ENCODE data around the gene ATRAID.

ATRAID gene

DNA sequence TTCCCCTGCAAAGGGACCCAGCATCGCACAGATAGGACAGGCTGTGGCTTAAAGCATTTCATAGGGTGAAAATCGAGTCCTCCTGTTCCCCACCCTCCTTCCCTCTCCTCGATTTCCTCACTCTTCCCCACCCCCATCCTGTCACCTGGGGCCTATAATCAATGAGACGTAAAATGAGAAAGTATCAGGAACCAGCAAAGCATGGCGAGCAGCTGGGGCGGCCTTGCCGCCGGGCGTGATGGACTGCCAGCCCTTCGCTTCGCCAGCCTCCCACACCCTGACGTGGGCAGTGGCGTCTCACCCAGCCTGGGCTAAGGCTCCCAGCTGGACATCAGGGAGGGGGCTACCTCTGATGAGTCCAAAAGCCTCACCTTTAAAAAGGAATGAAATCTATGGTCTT, 39.9 kb downstream of the ATRAID start:
- DNase-seq = no peak

DNA sequence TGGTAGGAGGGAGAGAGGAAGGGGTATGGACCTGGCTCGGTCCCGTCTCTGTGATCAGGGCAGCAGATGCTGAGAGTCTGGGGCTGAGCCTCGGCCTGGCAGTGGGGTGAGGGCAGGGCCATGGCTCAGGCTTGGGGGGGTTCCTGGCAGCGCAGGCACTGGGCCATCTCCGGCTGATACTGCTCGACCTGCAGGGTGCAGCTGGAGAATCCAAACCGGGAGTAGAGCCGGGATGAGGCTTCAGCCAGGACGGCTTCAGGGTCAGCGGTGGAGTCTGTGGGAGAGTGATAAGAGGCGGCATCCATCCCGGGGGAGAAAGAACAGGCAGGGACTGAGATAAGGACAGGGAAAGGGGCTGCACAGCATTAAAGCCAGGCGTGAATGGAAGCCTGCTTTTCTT, 43.3 kb downstream of the ATRAID start:
- DNase-seq = no peak

DNA sequence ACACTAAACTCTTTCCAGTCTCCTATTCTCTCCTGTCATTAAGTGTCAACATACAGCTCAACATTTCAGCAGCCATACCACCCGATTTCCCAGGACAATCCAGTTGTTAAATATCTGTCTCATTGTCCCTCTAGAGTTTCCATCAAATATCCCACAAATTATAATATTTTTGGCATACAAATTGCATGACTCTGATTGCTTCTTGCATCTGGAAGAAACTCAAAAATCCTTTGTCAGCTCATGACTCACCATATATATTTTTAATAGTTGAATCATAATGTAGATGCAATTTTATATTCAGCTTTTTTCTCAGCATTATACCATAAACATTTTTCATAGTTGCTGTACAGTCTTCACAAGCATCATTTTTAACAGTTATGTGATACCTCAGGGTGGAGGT, 43.8 kb downstream of the ATRAID start:
- peak; percentile 46 for DNase-seq

DNA sequence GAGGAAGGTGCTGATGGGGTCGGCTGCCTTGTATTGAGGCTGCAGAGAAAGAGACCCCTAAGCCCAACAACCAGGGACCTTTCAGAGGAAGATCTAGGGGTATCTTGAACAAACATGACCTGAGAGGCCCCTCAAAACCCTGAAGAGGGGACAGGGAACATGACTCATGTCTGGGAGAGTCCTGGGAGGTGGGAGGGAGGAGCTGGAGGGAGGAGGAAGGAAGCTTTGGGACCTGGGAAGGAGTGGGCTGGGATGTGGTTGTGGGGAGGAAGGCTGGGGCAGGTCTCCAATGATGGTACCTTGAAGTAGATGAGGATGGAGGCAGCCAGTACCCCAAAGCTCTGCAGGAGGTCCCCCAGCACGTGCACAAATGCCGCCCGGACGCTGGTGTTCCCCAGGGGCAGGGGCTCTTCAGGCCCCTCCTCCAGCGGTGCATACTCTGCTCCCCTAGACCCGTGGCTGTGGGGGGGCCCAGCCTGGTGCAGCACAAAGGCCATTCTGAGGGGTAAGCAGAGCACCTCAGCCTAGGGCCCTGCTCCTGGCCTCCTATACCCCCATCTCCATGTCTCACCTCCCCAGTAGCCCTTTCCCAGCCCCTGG, 45.1 kb downstream of the ATRAID start:
- DNase-seq = no peak

DNA sequence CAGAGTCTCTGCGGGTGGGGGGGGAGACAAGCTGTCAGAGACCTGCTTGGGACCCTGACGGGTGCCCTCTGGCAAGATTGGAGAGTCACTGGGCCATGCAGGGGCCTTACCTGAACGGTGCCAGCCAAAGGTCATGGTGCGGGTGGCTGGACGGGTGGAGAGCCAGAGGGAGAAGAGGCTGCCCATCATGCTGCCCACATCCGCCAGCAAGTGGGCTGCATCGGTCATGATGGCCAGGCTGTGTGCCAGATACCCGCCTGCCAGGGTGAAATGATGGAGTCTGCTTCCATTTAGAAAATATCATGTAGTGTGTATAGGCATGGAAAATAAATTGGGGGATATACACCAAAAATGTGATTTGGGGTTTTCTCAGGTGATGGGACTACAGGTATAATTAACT, 46.2 kb downstream of the ATRAID start:
- no peak for DNase-seq

DNA sequence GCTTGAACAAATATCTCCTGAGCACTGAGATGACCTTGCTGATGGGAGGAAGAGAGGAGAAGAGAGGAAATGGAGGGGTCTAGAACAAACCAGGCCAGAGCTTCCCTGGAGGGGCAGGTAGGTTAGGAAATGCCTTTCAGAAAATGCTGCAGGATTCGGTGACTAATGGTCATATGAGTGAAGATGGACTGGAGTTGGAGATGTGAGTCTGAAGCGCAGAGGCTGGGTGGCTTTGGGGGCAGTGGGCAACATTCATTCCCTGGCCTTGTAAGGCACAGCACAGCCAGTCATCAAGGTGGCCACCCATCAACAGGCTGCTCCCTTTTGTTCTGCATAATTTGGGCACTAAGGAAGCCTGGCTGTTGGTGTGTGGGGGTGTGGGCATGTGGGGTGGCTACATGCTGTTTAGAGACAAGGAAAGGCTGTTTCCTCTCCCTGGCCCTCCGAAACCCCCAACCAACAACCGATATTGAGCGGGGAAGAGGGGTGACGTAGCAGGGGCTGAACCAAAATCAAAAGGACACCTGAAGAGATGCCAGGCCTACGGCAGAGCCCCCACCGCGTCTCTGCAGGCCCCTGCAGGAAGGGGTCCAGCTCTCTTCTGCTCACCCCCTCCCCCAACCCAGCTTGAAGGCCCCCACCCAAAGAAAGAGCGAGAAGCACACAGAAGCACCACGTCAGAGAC, 49.5 kb downstream of the ATRAID start:
- DNase-seq = no peak

DNA sequence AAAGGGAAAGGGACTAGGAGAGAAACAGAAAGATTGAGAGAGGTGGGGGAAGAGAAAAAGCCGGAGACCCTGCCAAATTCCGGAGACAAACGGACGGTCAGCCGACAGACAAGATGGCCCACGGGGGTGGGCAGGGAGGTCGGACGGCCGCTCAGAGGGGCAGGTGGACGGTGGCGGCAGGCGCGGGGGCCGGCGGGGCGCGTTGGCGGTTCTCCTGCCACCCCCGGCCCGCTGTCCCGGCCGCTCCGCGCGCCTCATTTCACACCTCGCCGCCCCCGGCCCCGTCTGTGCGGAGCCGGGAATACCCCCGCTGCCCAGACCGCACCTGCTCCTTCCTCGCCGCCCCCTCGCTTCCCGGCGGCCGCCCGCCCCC, 50.1 kb downstream of the ATRAID start:
- no peak for DNase-seq

DNA sequence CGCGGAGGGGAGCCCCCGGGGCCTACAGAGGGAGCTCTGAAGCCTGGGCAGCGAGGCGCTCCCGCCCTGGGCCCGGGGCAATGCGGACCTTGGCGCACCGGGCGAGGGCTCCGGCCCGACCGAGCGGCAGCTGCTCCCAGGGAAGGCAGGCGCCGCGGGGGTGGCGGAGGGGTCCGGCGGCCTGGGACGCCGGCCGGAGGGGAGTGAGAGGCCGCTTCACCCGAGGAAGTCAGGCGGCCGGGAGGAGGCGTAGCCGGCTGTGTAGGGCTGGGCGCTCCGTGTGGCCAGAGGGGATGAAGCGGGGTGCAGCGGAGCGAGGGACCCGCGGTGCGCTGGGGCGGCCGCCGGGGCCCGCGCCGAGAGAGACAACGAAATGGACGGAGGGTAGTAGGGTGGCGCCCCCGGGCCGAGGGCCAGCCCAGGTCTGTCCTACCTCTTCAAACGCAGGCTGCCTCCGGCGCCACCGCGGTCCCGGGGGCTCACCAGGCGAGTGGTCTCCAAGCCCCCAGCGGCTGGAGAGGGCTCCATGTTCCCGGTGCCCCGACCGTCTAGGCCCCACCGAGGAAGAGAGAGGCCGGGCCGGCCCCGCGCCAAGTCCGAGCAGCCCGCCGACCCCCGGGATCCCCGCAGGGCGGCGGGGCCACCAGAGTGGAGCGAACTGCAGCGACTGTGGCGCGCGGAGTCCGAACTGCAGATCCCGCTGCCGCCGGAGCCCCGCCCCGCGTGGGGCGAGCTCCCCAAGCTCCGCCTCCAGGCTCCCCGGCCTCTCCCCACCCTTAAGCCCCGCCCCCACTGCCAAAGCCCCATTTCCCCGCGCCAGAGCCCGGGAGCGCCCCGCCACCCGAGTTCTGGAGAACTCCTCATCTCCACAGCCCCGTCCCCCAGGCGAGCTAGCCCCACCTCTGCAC, 50.8 kb downstream of the ATRAID start, which contains the start of gene SLC30A3:
Gene SLC30A3, minus strand, starts transcription at position 669 of the 908 bp plus-strand sequence. Its CDS starts 141 bp downstream, at position 528.
- no peak for DNase-seq

DNA sequence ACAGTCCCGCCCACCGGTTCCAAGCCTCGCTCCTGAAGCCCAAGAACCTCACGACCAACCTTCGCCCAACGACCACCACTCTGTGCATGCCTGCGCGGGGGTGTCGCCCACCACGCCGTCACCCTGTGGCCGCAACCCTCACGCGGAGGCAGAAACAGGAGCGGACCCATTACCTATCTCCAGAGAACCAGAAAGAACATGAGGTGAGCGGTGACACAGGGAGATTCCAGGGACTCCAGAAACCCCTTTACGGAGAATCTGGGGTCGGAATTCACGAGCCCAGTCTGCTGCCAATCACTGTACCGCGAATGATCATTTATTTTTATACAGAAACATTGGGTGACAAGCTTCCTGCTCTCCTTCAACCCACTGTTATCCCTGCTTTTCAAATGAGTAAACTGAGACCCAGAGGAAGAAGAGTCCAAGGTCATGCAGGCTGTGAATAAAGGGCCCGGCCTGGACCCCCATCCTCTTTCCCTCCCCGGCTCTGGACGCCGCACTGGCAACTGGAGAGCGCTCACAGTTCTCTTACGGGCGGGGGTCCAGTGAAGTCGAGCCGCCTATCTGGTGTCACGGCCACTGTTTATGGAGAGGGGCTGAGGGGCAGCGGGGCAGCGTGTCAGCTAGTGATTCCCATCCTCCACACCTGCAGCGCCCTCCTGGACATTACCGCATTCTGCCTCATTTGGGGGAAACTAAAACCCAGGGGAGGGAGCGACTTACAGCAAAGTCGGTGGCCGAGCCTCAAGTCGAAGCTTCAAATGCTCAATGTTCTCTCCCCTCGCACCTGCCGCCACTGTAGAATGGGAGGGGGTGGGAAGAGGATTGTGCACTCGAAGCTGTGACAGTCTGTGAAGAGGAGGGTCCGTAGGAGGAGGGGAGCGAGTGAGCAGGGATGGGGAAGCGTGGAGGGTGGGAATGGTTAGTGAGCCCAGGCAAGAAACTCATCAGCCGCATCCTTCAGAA, 51.7 kb downstream of the ATRAID start:
- DNase-seq = no peak

DNA sequence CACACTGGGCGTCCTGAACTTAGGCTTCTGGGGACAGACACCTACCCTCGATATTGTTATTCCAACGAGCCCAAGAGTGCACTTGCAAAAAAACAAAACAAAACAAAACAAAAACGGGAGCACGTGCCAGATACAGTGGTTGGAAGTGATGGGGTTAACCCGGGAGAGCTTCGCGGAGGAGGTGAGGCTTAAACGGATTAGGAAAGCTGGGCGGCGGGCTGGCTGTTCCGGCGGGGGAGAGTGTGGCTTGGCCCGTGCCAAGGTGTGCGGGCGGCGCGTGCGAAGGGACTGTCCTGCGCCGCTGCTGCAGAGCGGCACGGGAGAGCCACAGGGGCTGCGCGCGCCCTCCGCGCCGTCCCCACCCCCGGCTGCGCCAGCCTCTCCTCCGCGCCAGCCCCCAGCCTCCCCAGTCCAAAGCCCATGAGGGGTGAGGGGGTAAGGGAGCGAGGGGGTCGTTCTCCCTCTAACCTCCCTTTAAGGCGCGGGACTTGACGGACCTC, 52.5 kb downstream of the ATRAID start:
- no peak for DNase-seq

DNA sequence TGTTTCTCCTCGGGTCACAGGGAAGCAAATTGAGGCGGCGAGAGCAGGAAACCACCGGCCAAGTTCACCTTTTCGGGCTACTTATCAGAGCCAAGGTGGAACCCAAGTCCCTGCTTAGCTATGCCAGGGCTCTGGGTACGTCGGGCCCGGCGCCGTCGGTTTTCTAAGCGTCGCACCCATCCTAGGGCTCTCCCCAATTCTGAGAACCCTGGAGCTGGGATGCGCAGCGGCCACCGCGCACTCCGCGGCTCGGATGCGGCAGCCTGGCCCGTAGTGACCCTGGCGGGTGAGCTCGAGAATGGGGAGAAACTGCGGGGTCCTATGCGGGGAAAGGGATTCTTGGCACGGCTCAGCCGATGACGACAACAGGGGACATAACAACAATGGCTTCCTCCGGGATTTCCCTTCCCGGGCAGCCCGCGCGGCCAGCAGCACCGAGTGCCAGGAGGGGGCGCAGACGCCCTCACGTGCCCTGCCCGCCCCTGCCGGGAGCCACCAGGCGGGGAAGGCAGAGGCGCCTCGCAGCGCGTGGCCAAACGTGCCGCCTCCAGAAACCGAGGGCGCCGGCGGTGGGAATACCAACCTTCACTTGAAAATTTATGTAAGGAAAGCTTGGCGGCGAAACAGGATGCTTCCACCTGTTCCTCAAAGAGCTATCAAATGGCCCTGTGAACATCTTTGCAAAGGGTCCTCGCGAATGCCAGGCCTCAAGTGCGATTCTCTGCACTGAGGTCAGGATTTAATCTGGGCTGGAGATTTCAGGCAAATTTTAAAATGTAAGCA, 53.1 kb downstream of the ATRAID start:
- no peak for DNase-seq

DNA sequence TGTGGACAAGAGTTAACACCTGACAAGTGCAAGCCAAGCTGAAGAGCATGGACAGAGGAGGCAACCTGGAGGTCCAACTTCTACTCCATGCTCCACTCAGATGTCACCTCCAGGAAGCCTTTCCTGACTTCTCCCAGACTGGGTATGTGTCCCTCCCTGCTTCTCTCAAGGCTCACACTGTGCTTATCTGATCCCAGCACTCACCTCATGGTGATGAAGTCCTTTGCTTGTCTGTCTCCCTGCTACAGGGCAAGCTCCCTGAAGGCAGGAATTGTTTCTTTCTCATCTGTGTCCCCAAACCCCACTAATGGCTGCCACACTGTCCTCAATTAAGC, 53.7 kb downstream of the ATRAID start:
- DNase-seq = no peak

Measured in amniotic stem cell (primary cell).